GOT3 (cell line): ENCODE measurements around the gene HENMT1.

Experiments used
- DNase-seq: peaks from one replicate; lab custom pipeline; 2025; ENCODE audit warnings: mixed read lengths; lab: John Stamatoyannopoulos, UW

The HENMT1 gene

DNA sequence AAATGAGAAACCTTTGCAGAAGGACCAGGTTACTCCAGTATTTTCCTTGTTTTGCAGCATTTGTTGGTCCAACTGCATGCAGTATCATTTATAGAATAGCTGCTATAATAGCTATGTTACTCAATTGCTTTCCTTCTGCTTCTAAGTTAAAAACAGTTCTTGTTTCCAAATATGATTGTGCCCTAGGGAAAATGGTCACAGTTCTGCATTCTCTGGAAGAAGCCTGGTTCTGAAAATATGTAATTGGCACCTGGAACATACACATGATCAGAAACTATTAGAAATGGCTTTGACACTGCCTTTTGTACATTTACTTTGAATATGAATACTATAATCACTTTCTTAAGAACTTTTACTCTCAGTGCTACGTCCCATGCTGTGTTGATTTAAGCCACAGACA is 33.6 kb downstream of the HENMT1 start:
- no peak for DNase-seq

DNA sequence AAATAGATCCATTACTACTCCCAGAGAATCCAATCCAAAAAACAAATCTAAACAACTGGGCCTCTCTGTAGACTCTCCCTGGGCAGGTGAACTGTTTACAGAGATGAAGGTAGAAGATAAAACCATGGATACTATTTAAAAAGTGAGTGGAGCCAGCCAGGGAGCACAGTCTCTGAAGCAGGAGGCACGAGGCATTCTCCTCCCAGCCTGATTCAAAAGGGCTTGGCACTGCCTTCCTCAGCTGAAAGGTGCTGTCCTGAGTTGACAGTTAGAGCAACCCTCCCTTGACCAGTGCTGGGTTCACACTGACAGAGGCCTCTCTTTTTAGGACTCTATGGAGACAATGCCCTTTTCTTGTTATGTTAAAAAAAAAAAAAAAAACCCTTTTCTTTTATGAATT is 36.8 kb downstream of the HENMT1 start:
- DNase-seq = no peak

DNA sequence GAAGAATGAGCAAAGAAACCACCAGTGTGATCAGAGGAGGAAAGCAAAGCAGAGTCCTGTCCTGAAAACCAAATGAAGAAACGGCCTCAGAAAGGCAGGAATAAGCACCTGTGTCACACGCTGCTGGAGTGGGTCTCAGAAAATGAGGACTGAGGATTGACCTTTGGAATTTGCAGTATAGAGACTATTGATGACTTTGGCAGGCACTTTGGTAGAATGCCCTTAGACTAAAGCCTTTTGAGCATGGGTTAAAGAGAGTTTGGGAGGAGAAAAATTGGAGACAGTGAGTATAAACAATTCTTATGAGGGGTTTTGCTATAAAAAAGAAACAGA is 43.2 kb downstream of the HENMT1 start:
- no peak for DNase-seq

- no peak for DNase-seq
Observed at GRCh38 chr1:108617008-108617723, 43.7 kb downstream of the HENMT1 start.

DNA sequence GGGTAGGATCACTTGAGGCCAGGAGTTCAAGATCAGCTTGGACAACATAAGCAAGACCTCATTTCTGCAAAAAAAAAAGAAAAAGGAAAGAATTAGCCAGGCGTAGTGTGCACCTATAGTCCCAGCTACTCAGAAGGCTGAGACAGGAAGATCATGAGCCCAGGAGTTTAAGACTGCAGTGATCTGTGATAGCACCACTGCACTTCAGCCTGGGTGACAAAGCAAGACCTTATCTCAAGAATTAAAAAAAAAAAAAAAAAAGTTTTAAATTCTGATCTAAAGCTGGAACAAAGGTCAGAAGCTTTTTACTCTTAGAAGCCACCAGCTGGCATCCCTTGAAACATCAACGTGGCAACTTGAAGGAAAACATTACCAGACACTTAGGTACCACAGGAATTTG is 45.3 kb downstream of the HENMT1 start:
- no peak for DNase-seq

- DNase-seq = no peak
Observed at GRCh38 chr1:108612496-108612895, 48.4 kb downstream of the HENMT1 start.

DNA sequence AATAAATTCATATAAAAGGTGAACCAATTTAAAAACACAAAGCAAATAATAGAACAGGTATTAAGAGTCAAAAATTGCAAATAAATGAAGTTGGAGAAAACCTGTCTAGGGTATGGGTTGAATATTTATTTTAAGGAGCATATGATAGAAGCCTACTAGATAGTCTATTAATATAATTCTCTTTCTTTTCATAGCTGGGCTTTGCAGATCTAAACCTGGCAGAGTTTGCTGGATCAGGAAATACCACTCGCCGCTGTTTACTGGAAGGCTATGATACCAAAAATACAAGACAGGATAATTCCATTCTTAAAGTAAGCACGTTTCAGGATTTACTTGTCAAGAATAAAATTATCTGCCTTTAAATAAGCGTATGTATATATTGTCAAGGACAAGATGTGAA is 48.9 kb downstream of the HENMT1 start:
- DNase-seq = no peak

DNA sequence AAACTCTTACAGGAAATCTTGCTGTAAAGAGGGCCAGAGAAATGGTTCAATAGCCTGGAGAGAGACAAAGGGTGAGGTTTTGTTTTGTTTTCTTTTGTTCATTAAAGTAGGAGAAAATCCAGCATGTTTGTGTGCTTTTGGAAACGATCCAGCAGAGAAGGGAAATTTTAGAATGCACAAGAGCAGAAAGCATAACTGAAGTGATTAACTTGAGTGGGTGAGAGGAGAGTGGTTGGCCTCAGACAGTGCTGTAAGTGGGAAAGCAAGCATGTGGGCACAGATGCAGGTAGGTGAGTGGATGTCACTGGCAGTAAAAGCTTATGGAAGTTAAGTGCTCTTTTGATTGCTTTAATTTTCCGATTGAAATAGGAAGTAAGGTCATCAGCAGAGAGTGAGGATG is 50.8 kb downstream of the HENMT1 start:
- no peak for DNase-seq

DNA sequence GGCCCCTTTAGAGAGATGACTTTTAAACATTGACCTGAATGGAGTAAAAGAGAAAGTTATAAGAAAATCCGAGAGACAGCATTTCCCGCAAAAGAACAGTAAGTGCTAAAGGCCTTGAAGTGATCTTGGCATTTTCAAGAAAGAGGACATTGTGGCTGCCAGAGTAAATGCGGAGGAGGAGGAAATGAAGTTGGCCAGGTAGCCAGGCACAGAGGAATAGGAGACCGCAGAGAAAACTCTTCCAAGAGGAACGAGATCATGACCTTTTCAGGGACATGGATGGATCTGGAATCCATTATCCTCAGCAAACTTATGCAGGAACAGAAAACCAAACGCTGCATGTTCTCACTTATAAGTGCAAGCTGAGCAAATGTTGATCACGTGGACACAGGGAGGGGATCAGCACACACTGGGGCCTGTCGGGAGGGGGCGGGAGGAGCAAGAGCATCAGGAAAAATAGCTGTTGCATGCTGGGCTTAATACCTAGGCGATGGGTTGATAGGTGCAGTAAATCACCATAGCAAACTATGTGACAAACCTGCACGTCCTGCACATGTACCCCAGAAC is 51.3 kb downstream of the HENMT1 start:
- no peak for DNase-seq

GRCh38 chr1:108606478-108606877 is 54.4 kb downstream of the HENMT1 start:
- no peak for DNase-seq

DNA sequence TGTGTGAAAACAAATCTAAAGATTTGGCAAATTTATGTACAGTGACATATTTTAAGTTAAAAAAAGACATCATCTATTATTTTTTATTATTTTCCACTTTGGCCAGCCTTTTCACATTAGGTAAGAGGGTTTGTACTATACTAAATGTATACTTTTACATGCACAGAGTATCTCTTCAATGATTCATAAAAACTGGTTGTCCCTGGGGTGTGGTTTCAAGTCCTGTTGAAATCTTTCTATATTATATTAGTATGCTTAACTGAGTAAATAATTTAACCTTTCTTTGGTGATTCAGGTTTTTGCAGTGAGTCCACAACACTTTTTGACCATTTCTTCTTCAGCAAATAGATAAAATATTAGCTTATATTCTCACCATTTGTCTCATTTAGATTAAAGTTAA is 55.3 kb downstream of the HENMT1 start:
- DNase-seq = no peak

GRCh38 chr1:108601708-108602410 is 59.0 kb downstream of the HENMT1 start:
- DNase-seq = no peak

GRCh38 chr1:108600504-108600903 is 60.4 kb downstream of the HENMT1 start:
- no peak for DNase-seq

- no peak for DNase-seq
Observed at GRCh38 chr1:108598340-108598739, 62.6 kb downstream of the HENMT1 start.
